ENCODE data around the gene MRPL14.

- TF ChIP-seq CTCF (IDR thresholded peaks at IDR 0.05) (no peak), POLR2A (IDR thresholded peaks at IDR 0.05) (no peak)
Observed at GRCh38 chr6:44148306-44148705, 21.1 kb upstream of the MRPL14 start.

Measured in esophagus squamous epithelium (tissue), 4 donors.